ENCODE data around the gene MYCBPAP. TPM values are rescaled to one million over a fixed set of nuclear protein-coding genes. Genes with fewer than 3 reads are reported as not detected.

The MYCBPAP gene
- total RNA-seq, 1 experiment from 2014 or later, result 0.19 TPM

DNA sequence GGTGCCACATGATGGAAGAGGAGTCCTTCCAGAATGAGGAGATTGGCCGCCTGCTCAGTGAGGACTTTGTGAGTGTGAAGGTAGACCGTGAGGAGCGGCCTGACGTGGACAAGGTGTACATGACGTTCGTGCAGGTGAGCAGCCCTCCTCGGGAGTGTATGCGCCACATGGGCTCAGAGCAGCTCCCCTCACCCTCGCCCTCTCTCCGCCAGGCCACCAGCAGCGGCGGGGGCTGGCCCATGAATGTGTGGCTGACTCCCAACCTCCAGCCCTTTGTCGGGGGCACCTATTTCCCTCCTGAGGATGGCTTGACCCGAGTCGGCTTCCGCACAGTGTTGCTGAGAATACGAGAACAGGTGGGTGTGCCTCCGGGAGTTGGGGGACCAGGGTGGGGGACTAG is 40.6 kb downstream of the MYCBPAP start:
- H3K4me3 Mint-ChIP-seq (ENCODE audit: unreplicated experiment), result no peak overlapping the region
- intact Hi-C loops (cut with micrococcal nuclease), result loop anchor here (5.0 to 10.0 kb wide), 2 partner anchors 133 to 406 kb away; no protein-coding TSS in a partner anchor
- TF ChIP-seq, protein P1, sequence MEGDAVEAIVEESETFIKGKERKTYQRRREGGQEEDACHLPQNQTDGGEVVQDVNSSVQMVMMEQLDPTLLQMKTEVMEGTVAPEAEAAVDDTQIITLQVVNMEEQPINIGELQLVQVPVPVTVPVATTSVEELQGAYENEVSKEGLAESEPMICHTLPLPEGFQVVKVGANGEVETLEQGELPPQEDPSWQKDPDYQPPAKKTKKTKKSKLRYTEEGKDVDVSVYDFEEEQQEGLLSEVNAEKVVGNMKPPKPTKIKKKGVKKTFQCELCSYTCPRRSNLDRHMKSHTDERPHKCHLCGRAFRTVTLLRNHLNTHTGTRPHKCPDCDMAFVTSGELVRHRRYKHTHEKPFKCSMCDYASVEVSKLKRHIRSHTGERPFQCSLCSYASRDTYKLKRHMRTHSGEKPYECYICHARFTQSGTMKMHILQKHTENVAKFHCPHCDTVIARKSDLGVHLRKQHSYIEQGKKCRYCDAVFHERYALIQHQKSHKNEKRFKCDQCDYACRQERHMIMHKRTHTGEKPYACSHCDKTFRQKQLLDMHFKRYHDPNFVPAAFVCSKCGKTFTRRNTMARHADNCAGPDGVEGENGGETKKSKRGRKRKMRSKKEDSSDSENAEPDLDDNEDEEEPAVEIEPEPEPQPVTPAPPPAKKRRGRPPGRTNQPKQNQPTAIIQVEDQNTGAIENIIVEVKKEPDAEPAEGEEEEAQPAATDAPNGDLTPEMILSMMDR (IDR thresholded peaks at IDR 0.05; ENCODE audit: unreplicated experiment), result no peak
- DNase-seq (ENCODE audit: unreplicated experiment), result no peak
- no peaks in the 10 kb centered on the region for H3K27me3 Mint-ChIP-seq (ENCODE audit: insufficient read depth, unreplicated experiment)
- BruUV-seq (replicated peaks), result no TSS peak
- H3K9me3 Mint-ChIP-seq (ENCODE audit: unreplicated experiment), result no peaks in the 10 kb centered on the region
- H3K36me3 Mint-ChIP-seq (ENCODE audit: insufficient read depth, unreplicated experiment), result peaks cover 6% of the 10 kb centered on the region
- H3K4me1 Mint-ChIP-seq (ENCODE audit: insufficient read depth, unreplicated experiment), result peaks cover 6% of the 10 kb centered on the region
- H3K27ac Mint-ChIP-seq (ENCODE audit: low read depth, unreplicated experiment), result no peak overlapping the region
- ChIA-PET CTCF (interaction anchor here (0.9 to 2.4 kb wide), 2 partner anchors 82 to 137 kb away, joined by 3 to 22 read pairs; no protein-coding TSS in a partner anchor), POLR2A (no interaction called here)

DNA sequence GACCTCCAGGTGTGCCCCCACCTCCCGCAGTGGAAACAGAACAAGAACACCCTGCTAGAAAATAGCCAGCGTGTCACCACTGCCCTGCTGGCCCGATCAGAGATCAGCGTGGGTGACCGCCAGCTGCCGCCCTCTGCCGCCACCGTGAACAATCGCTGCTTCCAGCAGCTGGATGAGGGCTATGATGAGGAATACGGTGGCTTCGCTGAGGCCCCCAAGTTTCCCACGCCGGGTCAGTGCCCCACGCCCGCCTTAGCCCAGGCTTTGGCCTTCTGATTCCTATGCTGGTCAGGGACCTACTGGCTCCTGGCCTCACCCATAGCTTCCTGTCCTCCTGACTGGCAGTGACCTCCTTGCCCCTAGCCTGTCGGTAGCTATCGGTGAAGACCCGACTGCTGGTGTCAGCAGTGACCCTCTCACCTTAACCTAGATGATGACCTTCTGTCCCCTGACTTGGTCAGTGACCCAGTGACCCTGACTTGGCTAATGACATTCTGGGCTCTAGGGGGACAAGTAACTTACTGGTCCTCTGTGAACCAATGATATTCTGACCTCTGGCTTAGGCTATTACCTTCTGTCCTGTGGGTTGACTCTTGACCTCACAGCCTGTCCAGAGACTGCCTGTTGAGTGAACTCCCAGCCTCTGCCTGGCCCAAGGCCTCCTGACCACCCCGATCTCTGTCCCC is 41.2 kb downstream of the MYCBPAP start:
- no peaks in the 10 kb centered on the region for H3K27me3 Mint-ChIP-seq (ENCODE audit: insufficient read depth, unreplicated experiment)
- CTCF ChIA-PET, result interaction anchor here (0.6 to 3.2 kb wide), 5 partner anchors 76 to 617 kb away, joined by 3 to 23 read pairs (median 7); partner anchors contain the start of gene NME2
- peaks cover 6% of the 10 kb centered on the region for H3K36me3 Mint-ChIP-seq (ENCODE audit: insufficient read depth, unreplicated experiment)
- TF ChIP-seq, protein P1 (IDR thresholded peaks at IDR 0.05; ENCODE audit: unreplicated experiment), result no peak
- no peak overlapping the region for H3K4me3 Mint-ChIP-seq (ENCODE audit: unreplicated experiment)
- no peak for DNase-seq (ENCODE audit: unreplicated experiment)
- peaks cover 6% of the 10 kb centered on the region for H3K4me1 Mint-ChIP-seq (ENCODE audit: insufficient read depth, unreplicated experiment)
- POLR2A ChIA-PET, result interaction anchor here (0.6 kb wide), 1 partner anchor 152 kb away, joined by 3 read pairs; no protein-coding TSS in a partner anchor
- TSS peak; percentile 23 for BruUV-seq (replicated peaks)
- H3K27ac Mint-ChIP-seq (ENCODE audit: low read depth, unreplicated experiment), result no peak overlapping the region
- intact Hi-C loops (cut with micrococcal nuclease), result loop anchor here (5.0 to 10.0 kb wide), 2 partner anchors 133 to 405 kb away; no protein-coding TSS in a partner anchor
- no peaks in the 10 kb centered on the region for H3K9me3 Mint-ChIP-seq (ENCODE audit: unreplicated experiment)

DNA sequence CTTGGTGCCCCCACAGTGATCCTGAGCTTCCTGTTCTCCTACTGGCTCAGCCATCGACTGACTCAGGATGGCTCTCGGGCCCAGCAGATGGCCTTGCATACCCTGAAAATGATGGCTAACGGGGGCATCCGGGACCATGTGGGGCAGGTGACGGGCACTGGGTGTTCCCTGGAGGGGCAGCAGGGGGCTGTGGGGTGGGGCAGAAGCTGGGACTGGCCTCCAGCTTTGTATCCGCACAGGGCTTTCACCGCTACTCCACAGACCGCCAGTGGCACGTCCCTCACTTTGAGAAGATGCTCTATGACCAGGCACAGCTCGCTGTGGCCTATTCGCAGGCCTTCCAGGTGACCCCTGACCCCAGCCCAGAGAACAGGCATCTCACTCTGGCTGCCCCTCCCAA is 41.7 kb downstream of the MYCBPAP start:
- Mint-ChIP-seq H3K4me3 (ENCODE audit: unreplicated experiment) (no peak overlapping the region), H3K4me1 (ENCODE audit: insufficient read depth, unreplicated experiment) (peaks cover 6% of the 10 kb centered on the region), H3K27me3 (ENCODE audit: insufficient read depth, unreplicated experiment) (no peaks in the 10 kb centered on the region), H3K36me3 (ENCODE audit: insufficient read depth, unreplicated experiment) (peaks cover 6% of the 10 kb centered on the region), H3K9me3 (ENCODE audit: unreplicated experiment) (no peaks in the 10 kb centered on the region), H3K27ac (ENCODE audit: low read depth, unreplicated experiment) (no peak overlapping the region)
- DNase-seq (ENCODE audit: unreplicated experiment), result no peak
- ChIA-PET POLR2A (interaction anchor here (0.6 kb wide), 1 partner anchor 152 kb away, joined by 3 read pairs; no protein-coding TSS in a partner anchor), CTCF (interaction anchor here (0.6 to 3.2 kb wide), 11 partner anchors 10 to 617 kb away, joined by 3 to 23 read pairs (median 5); partner anchors contain the start of gene NME2)
- TF ChIP-seq, protein P1 (IDR thresholded peaks at IDR 0.05; ENCODE audit: unreplicated experiment), result no peak
- no TSS peak for BruUV-seq (replicated peaks)
- intact Hi-C loops (cut with micrococcal nuclease), result loop anchor here (5.0 to 10.0 kb wide), 2 partner anchors 132 to 405 kb away; no protein-coding TSS in a partner anchor

DNA sequence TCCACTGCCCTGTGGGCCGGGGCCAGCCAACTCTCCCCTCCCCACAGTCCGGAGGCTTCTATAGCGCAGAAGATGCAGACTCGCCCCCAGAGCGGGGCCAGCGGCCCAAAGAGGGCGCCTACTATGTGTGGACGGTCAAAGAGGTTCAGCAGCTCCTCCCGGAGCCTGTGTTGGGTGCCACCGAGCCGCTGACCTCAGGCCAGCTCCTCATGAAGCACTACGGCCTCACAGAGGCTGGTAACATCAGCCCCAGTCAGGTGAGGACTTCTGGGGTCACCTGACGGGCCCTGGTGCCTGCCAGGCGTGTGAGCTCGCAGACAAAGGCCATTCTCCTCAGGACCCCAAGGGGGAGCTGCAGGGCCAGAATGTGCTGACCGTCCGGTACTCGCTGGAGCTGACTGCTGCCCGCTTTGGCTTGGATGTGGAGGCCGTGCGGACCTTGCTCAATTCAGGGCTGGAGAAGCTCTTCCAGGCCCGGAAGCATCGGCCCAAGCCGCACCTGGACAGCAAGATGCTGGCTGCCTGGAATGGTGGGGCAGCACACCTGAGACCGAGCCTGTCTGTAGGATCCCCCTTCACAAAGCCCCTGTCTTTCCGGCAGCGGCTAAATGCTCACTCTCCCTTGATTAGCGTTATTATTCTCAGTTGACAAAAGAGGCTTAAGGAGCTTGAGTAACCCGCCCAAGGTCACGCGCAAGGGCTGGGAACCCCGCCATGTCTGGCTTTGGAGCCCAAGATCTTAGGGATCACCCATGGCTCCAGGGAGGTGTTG is 42.6 kb downstream of the MYCBPAP start:
- DNase-seq (ENCODE audit: unreplicated experiment), result peak; percentile 64

More for the DNA sequence above, 42.6 kb downstream of the MYCBPAP start:
- ChIA-PET POLR2A (interaction anchor here (0.6 kb wide), 1 partner anchor 128 kb away, joined by 3 read pairs; no protein-coding TSS in a partner anchor), CTCF (interaction anchor here (0.6 to 3.2 kb wide), 16 partner anchors 9 to 292 kb away, joined by 3 to 23 read pairs (median 4); no protein-coding TSS in a partner anchor)
- Mint-ChIP-seq H3K36me3 (ENCODE audit: insufficient read depth, unreplicated experiment) (peaks cover 6% of the 10 kb centered on the region), H3K4me1 (ENCODE audit: insufficient read depth, unreplicated experiment) (peaks cover 6% of the 10 kb centered on the region), H3K9me3 (ENCODE audit: unreplicated experiment) (no peaks in the 10 kb centered on the region), H3K27me3 (ENCODE audit: insufficient read depth, unreplicated experiment) (no peaks in the 10 kb centered on the region), H3K27ac (ENCODE audit: low read depth, unreplicated experiment) (no peak overlapping the region), H3K4me3 (ENCODE audit: unreplicated experiment) (no peak overlapping the region)
- intact Hi-C loops (cut with micrococcal nuclease), result no loop called here
- TF ChIP-seq, protein P1 (IDR thresholded peaks at IDR 0.05; ENCODE audit: unreplicated experiment), result peak; percentile 54
- BruUV-seq (replicated peaks), result no TSS peak

All from MCF 10A (cell line).